K562 (cell line): ENCODE results near the gene ZKSCAN3. TPM values are rescaled to one million over a fixed set of nuclear protein-coding genes. Genes with fewer than 3 reads are reported as not detected.

Experiments used
- BRCA1 ChIP-seq, 2 experiments: fragments of 450-650 bp in 1 of 2; sonication (generic) in 1 of 2; formaldehyde crosslinking in 1 of 2; IDR thresholded peaks; 2 replicates each; pipeline versions ENCODE4 v1.5.0 to v1.6.1; 2017 to 2020; ENCODE audit warnings: mild to moderate bottlenecking in 1 of 2, missing genetic modification reagents in 1 of 2
- CREB5 ChIP-seq: fragments of 250-450 bp; sonication (Bioruptor Pico); IDR thresholded peaks from 2 replicates; pipeline ENCODE4 v1.5.0; 2020; ENCODE audit warnings: mild to moderate bottlenecking
- EGR1 ChIP-seq: fragments of 450-650 bp; conservative IDR thresholded peaks from 2 replicates; pipeline ENCODE4 v1.6.1; 2017; ENCODE audit warnings: mild to moderate bottlenecking
- ETV1 ChIP-seq: fragments of 450-650 bp; conservative IDR thresholded peaks from 2 replicates; pipeline ENCODE4 v1.6.1; 2016; ENCODE audit warnings: missing genetic modification characterization, control low read depth, low read depth, missing compliant biosample characterization
- GABPB2 ChIP-seq: fragments of 250-450 bp; sonication (Bioruptor Pico); conservative IDR thresholded peaks from 2 replicates; pipeline ENCODE4 v1.5.1; 2021; ENCODE audit warnings: mild to moderate bottlenecking
- GTF2A2 ChIP-seq: IDR thresholded peaks from 2 replicates; pipeline ENCODE4 v1.6.1; 2016; ENCODE audit warnings: mild to moderate bottlenecking, missing genetic modification characterization, missing compliant biosample characterization
- LEF1 ChIP-seq: fragments of 450-650 bp; IDR thresholded peaks from 2 replicates; pipeline ENCODE4 v1.6.1; 2016; ENCODE audit warnings: mild to moderate bottlenecking
- MED1 ChIP-seq: sonication (generic); formaldehyde crosslinking; IDR thresholded peaks from 2 replicates; pipeline ENCODE4 v1.8.1; 2023; ENCODE audit warnings: missing genetic modification reagents, borderline replicate concordance
- POLR2H ChIP-seq: IDR thresholded peaks from 2 replicates; pipeline ENCODE4 v1.6.1; 2016; ENCODE audit warnings: missing genetic modification characterization, low read depth, mild to moderate bottlenecking, control low read depth, missing compliant biosample characterization, moderate library complexity
- RNF2 ChIP-seq: sonication (generic); IDR thresholded peaks from 2 replicates; pipeline ENCODE4 v1.6.1; 2016
- SMARCA4 ChIP-seq: fragments of 450-650 bp; IDR thresholded peaks from 2 replicates; pipeline ENCODE4 v1.6.1; 2016
- THAP12 ChIP-seq: fragments of 250-450 bp; sonication (Bioruptor Pico); IDR thresholded peaks from 2 replicates; pipeline ENCODE4 v1.9.0; 2021; ENCODE audit warnings: mild to moderate bottlenecking, inconsistent platforms
- ZNF518B ChIP-seq: fragments of 250-450 bp; sonication (Bioruptor Pico); IDR thresholded peaks from 2 replicates; pipeline ENCODE4 v1.5.0; 2021; ENCODE audit warnings: mild to moderate bottlenecking, moderate library complexity
- ZNF583 ChIP-seq: fragments of 250-450 bp; sonication (Bioruptor Pico); IDR thresholded peaks from 2 replicates; pipeline ENCODE4 v1.4.0; 2020
- ZNF584 ChIP-seq: fragments of 200-800 bp; sonication (Bioruptor generic); IDR thresholded peaks from 2 replicates; pipeline ENCODE4 v1.6.1; 2016; ENCODE audit warnings: low read depth, mild to moderate bottlenecking, missing genetic modification characterization, missing compliant biosample characterization
- ZNF592 ChIP-seq: fragments of 450-650 bp; IDR thresholded peaks from 2 replicates; pipeline ENCODE4 v1.6.1; 2017; ENCODE audit warnings: antibody characterized with exemption, mild to moderate bottlenecking
- ZNF644 ChIP-seq: fragments of 200-800 bp; sonication (Bioruptor generic); IDR thresholded peaks from 2 replicates; pipeline ENCODE4 v1.6.1; 2016; ENCODE audit warnings: low read depth, missing genetic modification characterization, missing compliant biosample characterization
- polyA plus RNA-seq, 8 experiments: library from polyadenylated mRNA; depleted of rRNA in 4 of 8; stranded (reverse) in 5 of 8; unstranded in 3 of 8; fragments of >200 nt; fragmentation: Nextera tagmentation in 2 of 8; fragmentation: Illumina TruSeq in 1 of 8; extraction: Ambion mirVana in 2 of 8; extraction: Trizol in 1 of 8; gene quantifications; 2 replicates each; pipeline versions ENCODE4 v1.2.1 to v1.2.3, GENCODE V29; 2011 to 2014; ENCODE audit warnings: inconsistent platforms in 1 of 8, missing spikeins in 1 of 8
- total RNA-seq, 7 experiments: library from RNA; depleted of rRNA in 6 of 7; stranded (reverse); fragments of >200 nt in 6 of 7; fragmentation: Illumina TruSeq in 2 of 7; extraction: Trizol in 2 of 7; gene quantifications; 2 replicates each; pipeline versions ENCODE4 v1.2.1 to v1.2.3, GENCODE V29; 2011 to 2021; ENCODE audit warnings: low replicate concordance in 1 of 7

Gene ZKSCAN3
- total and polyA plus RNA-seq, 9 of the 15 experiments (the other 6 are each of a cell fraction or from before 2014, with no cell fraction given), result 3.0 to 12.4 (median 10.2) TPM

GRCh38 chr6:28353981-28354676 is 4.4 kb downstream of the ZKSCAN3 start (continued):
- TF ChIP-seq ZNF592 (peak; percentile 100), ZNF584 (CRISPR knock-in tag) (peak; percentile 99), THAP12 (CRISPR knock-in tag) (peak; percentile 6; the same call in 1 of the 2 replicates), CREB5 (CRISPR knock-in tag) (peak; percentile 95), BRCA1 (IDR thresholded peaks at IDR 0.05) (no peak), BRCA1 (CRISPR knock-in tag; IDR thresholded peaks at IDR 0.05) (no peak), ZNF644 (tag) (peak; percentile 100), SMARCA4 (peak; percentile 72; the same call in 1 of the 2 replicates), LEF1 (no peak), ZNF583 (CRISPR knock-in tag) (peak; percentile 99), GTF2A2 (tag) (peak; percentile 95), RNF2 (0 out of 2 replicates have a peak, but pooled peaks have one; percentile 71), MED1 (no peak), POLR2H (tag) (no peak), ETV1 (tag) (peak; percentile 94), ZNF518B (CRISPR knock-in tag) (0 out of 2 replicates have a peak, but pooled peaks have one; percentile 24), EGR1 (no peak), GABPB2 (no peak; the same call in 1 of the 2 replicates)
